GDM1 (cell line): ENCODE data around the gene PLAC8L1.

Experiments used
- DNase-seq: peaks from one replicate; lab custom pipeline; 2025; lab: John Stamatoyannopoulos, UW

Gene PLAC8L1

GRCh38 chr5:146079695-146080373 lies 25.5 kb downstream of the PLAC8L1 start:
- DNase-seq, result peak; percentile 12

- DNase-seq, result no peak
Measured at GRCh38 chr5:146078566-146078965, 26.8 kb downstream of the PLAC8L1 start.

- no peak for DNase-seq
Measured at GRCh38 chr5:146076455-146076854, 28.9 kb downstream of the PLAC8L1 start.

DNA sequence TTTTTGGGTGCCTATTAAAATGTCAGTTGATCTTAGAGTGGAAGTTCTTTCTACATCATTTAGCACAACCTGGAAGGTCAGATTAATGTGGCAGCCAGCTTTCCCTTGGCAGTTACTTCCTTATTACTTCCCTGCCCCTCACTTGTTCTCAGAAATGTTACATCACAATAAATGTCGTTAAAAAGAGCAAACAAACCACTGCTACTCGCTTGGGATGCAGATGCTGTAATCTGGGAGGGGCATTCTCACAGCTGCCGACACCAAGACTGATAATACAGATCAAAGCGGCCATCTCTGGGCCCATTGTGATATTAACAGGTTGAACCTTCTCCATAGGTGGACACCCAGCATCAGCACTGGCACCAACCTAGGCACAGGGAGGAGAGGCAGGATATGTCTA lies 29.3 kb downstream of the PLAC8L1 start:
- DNase-seq, result no peak

DNA sequence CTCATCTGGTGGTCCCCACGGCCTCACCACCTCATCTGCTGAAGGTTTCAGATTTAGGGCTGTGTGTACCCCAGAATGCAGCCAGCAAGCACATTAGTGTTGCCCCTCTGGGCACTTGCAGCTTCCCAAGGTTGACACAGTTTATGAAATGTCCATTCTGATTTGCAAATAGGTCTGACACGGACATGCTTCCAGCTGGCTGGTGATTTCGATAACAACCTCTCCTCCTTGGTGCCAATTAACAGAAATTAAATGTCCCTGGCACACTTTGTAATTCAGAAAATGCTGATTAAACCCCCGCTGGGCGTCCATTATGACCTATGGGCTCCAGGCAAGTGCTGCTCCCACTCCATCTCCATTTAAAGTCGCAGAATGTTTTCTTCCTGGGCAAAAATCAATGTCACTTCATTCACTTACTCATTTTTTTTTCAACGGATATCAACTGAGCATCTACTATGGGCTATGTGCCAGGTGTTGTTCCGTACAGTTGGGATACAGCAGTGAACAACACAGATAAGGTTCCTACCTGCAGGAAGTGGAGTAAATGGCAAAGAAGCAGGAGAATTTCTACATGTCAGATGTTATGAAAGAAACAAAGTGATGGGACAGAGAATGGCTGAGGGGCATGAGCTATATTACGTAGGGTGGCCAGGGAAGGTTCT lies 32.0 kb downstream of the PLAC8L1 start:
- no peak for DNase-seq

GRCh38 chr5:146072595-146072994 lies 32.8 kb downstream of the PLAC8L1 start:
- no peak for DNase-seq

DNA sequence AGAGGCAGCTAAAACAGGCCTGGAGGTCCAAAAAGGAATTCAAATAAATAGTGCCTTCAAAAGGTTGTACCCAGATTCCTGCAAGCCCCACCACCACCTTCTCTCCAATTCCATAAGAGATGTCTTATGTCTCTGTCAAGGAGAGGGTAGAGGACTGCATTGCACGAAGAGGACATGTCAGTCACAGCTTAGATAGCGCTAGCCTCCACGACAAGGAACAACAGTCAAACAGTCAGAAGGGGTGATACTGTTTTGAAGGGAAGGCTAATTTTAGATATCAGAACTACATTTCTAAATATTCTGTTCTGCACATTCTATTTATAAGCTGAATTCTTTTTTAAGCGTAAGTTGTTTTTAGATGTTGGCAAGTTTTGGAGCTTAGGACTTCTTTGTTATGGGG lies 34.2 kb downstream of the PLAC8L1 start:
- DNase-seq, result no peak

- no peak for DNase-seq
Measured at GRCh38 chr5:146070746-146071145, 34.6 kb downstream of the PLAC8L1 start.

- DNase-seq, result no peak
Measured at GRCh38 chr5:146069780-146070099, 35.6 kb downstream of the PLAC8L1 start.

DNA sequence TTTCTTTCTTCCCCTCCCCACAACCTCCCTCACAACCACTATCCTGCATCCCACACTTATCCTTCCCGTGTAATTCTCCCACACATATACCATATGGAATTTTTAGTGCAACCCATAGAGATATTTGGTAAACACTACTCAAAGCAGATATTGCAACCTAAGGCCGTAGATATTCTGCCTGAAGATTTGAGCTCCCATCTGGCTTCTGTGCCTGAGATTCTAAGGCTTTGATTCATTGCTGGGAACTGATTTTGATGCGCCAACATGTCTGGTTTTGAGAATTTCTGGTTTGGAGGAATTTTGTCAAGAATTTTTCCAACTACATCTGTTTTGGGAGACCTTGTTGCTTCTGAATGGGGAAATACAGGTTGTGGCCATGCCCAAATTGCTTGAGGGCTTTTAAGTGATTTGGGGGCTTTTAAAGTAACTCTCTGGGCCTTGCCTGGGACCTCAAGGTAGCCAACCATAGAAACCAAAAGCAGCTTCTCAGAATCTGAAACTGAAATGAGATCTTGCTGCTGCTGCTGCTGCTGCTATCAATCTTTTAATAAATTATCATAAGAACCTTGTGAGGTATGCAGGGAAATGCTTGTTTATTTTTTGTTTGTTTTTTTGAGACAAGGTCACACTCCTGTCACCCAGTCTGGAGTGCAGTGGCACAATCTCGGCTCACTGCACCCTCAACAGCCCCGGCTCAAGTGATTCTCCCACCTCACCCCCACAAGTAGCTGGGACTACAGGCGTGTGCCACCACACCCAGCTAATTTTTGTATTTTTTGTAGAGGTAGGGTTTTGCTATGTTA lies 36.2 kb downstream of the PLAC8L1 start:
- DNase-seq, result no peak

- no peak for DNase-seq
Measured at GRCh38 chr5:146068206-146068605, 37.2 kb downstream of the PLAC8L1 start.

DNA sequence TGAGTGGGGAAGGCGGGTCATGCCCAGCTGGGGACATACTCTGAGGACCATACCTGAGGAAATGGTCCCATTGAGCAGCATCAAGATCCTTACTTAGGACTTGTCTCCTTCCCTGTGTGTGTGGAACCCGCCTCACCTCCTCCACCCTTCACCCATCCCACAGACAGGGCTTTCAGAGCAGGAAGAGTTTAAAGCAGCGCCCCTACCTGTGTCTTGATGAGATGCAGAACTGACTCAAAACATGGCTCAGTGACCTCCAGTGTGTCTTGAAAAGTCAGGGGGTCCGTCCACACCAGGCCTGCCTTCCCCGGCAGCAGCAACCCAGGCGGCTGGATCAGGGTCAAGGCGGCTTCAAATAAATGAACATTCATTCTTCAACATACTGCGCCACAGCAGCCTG lies 38.4 kb downstream of the PLAC8L1 start:
- DNase-seq, result no peak

DNA sequence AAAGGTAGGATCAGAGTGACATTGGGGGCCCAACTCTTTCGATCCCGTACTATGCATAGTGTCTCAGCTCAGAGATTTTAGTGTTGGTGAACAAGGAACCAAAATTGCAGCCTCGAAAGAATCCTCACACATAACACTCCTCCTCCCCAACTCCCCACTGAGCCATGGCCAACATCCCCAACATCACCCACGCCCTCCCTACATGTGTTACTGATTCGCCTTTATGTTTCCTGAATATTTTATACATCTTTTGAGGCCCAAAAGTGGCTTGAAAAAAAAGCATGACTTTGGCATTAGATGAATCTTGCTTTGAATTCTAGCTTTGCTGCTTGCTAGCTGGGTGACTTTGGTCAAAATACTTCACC lies 45.2 kb downstream of the PLAC8L1 start:
- no peak for DNase-seq

DNA sequence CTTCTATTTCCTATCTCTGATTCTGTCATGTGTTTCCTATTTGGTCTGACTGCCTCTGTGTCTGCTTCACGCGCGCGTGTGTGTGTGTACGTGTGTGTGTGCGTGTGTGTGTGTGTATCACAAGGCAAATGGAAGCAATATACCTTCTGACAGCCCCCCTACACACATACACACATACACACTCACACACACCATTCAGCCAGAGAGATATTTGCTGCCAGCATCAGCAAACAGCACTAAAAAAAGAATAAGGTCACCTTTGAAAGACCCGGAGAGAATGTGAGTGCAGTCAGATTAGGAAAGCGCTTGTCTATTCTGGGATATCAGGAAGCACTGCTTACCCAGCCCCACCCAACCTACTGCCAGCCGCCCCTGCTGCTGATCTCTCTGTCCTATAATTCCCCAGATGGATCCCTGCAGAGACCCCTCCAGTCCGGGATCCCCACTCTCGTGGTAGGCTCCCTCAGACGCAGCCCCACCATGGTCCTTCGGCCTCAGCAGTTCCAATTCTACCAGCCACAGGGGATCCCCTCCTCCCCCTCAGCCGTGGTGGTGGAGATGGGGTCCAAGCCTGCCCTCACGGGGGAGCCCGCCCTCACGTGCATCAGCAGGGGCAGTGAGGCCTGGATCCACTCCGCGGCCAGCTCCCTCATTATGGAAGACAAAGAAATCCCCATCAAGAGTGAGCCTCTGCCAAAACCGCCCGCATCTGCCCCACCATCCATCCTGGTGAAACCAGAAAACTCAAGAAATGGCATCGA lies 45.7 kb downstream of the PLAC8L1 start:
- no peak for DNase-seq

GRCh38 chr5:146055432-146055831 lies 49.9 kb downstream of the PLAC8L1 start:
- DNase-seq, result no peak

- DNase-seq, result no peak
Measured at GRCh38 chr5:146052780-146053179, 52.6 kb downstream of the PLAC8L1 start.

DNA sequence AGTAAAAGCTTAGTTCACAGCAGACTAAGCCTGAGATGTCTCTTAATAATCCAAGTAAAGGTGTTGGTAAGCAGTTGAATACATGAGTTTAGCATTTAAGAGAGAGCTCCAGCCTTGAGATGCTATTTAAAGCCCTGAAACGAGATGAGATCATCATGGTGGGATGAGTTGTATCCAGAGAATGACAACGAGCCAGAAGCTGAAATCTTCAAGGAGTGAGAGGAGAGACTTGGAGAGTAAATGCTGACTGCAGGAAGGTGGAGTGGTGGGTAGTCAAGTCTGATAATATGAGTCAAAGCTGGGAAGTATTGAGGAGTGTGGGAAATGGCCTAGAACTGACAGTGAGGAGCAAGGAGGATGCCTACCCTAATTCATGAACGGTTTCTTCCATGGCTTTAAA lies 53.7 kb downstream of the PLAC8L1 start:
- no peak for DNase-seq

- no peak for DNase-seq
Measured at GRCh38 chr5:146050086-146050485, 55.3 kb downstream of the PLAC8L1 start.

- no peak for DNase-seq
Measured at GRCh38 chr5:146049704-146050026, 55.7 kb downstream of the PLAC8L1 start.

- peak; percentile 25 for DNase-seq
Measured at GRCh38 chr5:146048994-146049703, 56.2 kb downstream of the PLAC8L1 start.

DNA sequence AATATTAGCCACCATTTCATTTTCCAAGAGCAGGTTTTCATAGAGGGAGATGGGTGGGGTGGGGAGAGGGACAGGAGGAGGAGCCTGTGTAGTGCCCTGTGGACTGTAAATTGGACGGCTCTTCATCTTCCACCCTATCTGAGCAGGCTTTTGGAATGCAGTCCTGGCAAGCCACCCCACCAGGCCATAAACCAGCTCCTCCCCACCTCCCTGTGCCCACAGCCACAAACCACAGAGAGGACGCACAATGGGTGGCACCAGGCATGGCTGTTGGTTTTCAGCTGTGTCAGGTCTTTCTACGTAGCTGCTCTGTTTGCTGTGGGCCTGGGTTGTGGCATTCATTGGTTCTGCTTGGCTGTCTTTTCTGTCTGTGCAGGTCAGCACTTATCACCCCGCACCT lies 58.0 kb downstream of the PLAC8L1 start:
- no peak for DNase-seq

- no peak for DNase-seq
Measured at GRCh38 chr5:146043722-146044121, 61.7 kb downstream of the PLAC8L1 start.
